ENCODE results near the gene SLC2A9. TPM values are rescaled to one million over a fixed set of nuclear protein-coding genes. Genes with fewer than 3 reads are reported as not detected.
A peak's percentile ranks its signal among the peaks of the same experiment; 100 is the strongest.

SLC2A9 gene
- total RNA-seq, 1 donor from 2014 or later: 3.1 TPM

- no peak for TF ChIP-seq CTCF (IDR thresholded peaks at IDR 0.05; ENCODE audit: unreplicated experiment)
- no peak overlapping the region for H3K4me3 Mint-ChIP-seq (ENCODE audit: low read depth)
- no peaks in the 10 kb centered on the region for H3K9me3 Mint-ChIP-seq (ENCODE audit: low read depth)
- no peak overlapping the region for H3K27ac Mint-ChIP-seq
- no peak for DNase-seq (ENCODE audit: low spot score, unreplicated experiment)
- no peaks in the 10 kb centered on the region for H3K36me3 Mint-ChIP-seq (ENCODE audit: insufficient read depth)
- peaks cover 18% of the 10 kb centered on the region for H3K4me1 Mint-ChIP-seq (ENCODE audit: low read depth)
- H3K27me3 Mint-ChIP-seq: no peaks in the 10 kb centered on the region
Measured at GRCh38 chr4:10003666-10004065, 17.6 kb downstream of the SLC2A9 start.

GRCh38 chr4:10002278-10002677 lies 19.0 kb downstream of the SLC2A9 start:
- H3K36me3 Mint-ChIP-seq (ENCODE audit: insufficient read depth): no peaks in the 10 kb centered on the region
- H3K27ac Mint-ChIP-seq: peak overlapping the region; percentile 71
- no peaks in the 10 kb centered on the region for H3K27me3 Mint-ChIP-seq
- H3K4me1 Mint-ChIP-seq (ENCODE audit: low read depth): peaks cover 15% of the 10 kb centered on the region
- DNase-seq (ENCODE audit: low spot score, unreplicated experiment): no peak
- H3K9me3 Mint-ChIP-seq (ENCODE audit: low read depth): no peaks in the 10 kb centered on the region
- no peak overlapping the region for H3K4me3 Mint-ChIP-seq (ENCODE audit: low read depth)
- no peak for TF ChIP-seq CTCF (IDR thresholded peaks at IDR 0.05; ENCODE audit: unreplicated experiment)

- peaks cover 11% of the 10 kb centered on the region for H3K4me1 Mint-ChIP-seq (ENCODE audit: low read depth)
- DNase-seq (ENCODE audit: low spot score, unreplicated experiment): no peak
- TF ChIP-seq CTCF (IDR thresholded peaks at IDR 0.05; ENCODE audit: unreplicated experiment): no peak
- H3K4me3 Mint-ChIP-seq (ENCODE audit: low read depth): no peak overlapping the region
- no peaks in the 10 kb centered on the region for H3K27me3 Mint-ChIP-seq
- no peaks in the 10 kb centered on the region for H3K9me3 Mint-ChIP-seq (ENCODE audit: low read depth)
- H3K27ac Mint-ChIP-seq: no peak overlapping the region
- H3K36me3 Mint-ChIP-seq (ENCODE audit: insufficient read depth): no peaks in the 10 kb centered on the region
Measured at GRCh38 chr4:10001757-10002156, 19.5 kb downstream of the SLC2A9 start.

- Mint-ChIP-seq H3K4me3 (ENCODE audit: low read depth) (no peak overlapping the region), H3K36me3 (ENCODE audit: insufficient read depth) (no peaks in the 10 kb centered on the region), H3K9me3 (ENCODE audit: low read depth) (no peaks in the 10 kb centered on the region), H3K4me1 (ENCODE audit: low read depth) (peaks cover 12% of the 10 kb centered on the region), H3K27me3 (no peaks in the 10 kb centered on the region), H3K27ac (no peak overlapping the region)
- no peak for DNase-seq (ENCODE audit: low spot score, unreplicated experiment)
- TF ChIP-seq CTCF (IDR thresholded peaks at IDR 0.05; ENCODE audit: unreplicated experiment): no peak
Measured at GRCh38 chr4:9999956-10000561, 21.2 kb downstream of the SLC2A9 start.

GRCh38 chr4:9997886-9998285 lies 23.4 kb downstream of the SLC2A9 start:
- H3K4me3 Mint-ChIP-seq (ENCODE audit: low read depth): no peak overlapping the region
- peaks cover 12% of the 10 kb centered on the region for H3K4me1 Mint-ChIP-seq (ENCODE audit: low read depth)
- no peaks in the 10 kb centered on the region for H3K9me3 Mint-ChIP-seq (ENCODE audit: low read depth)
- H3K36me3 Mint-ChIP-seq (ENCODE audit: insufficient read depth): no peaks in the 10 kb centered on the region
- no peaks in the 10 kb centered on the region for H3K27me3 Mint-ChIP-seq
- TF ChIP-seq CTCF (IDR thresholded peaks at IDR 0.05; ENCODE audit: unreplicated experiment): no peak
- no peak for DNase-seq (ENCODE audit: low spot score, unreplicated experiment)
- no peak overlapping the region for H3K27ac Mint-ChIP-seq

Measured in progenitor cell of endocrine pancreas (in vitro differentiated cells).